Type B pancreatic cell (in vitro differentiated cells): Measurements from ENCODE around the gene C11orf91. TPM values are rescaled to one million over a fixed set of nuclear protein-coding genes. Genes with fewer than 3 reads are reported as not detected.

Experiments used
- DNase-seq: peaks from one replicate; pipeline ENCODE4 v3.0.0; 2021; ENCODE audit warnings: mixed read lengths; ENCODE audit not compliant: unreplicated experiment; ENCODE audit errors: extremely low spot score
- H3K27ac Mint-ChIP-seq: 2 replicates; pipeline ENCODE4 v1.8.0; 2021; ENCODE audit warnings: mild to moderate bottlenecking, mixed read lengths
- H3K27me3 Mint-ChIP-seq: 2 replicates; pipeline ENCODE4 v1.8.0; 2021; ENCODE audit warnings: mixed read lengths
- H3K36me3 Mint-ChIP-seq: 2 replicates; pipeline ENCODE4 v1.8.0; 2021; ENCODE audit warnings: mixed read lengths
- H3K4me1 Mint-ChIP-seq: one replicate; pipeline ENCODE4 v1.8.0; 2021; ENCODE audit warnings: mixed read lengths; ENCODE audit not compliant: unreplicated experiment
- H3K4me3 Mint-ChIP-seq: 2 replicates; pipeline ENCODE4 v1.8.0; 2021; ENCODE audit warnings: mild to moderate bottlenecking, mixed read lengths
- H3K9me3 Mint-ChIP-seq: 2 replicates; pipeline ENCODE4 v1.8.0; 2021; ENCODE audit warnings: mixed read lengths
- CTCF ChIP-seq: fragments of 200-600 bp; sonication (generic); conservative IDR thresholded peaks from 2 replicates; pipeline ENCODE4 v1.5.0; 2021; ENCODE audit warnings: antibody characterized with exemption, mild to moderate bottlenecking
- total RNA-seq: library from RNA; stranded (reverse); gene quantifications from 2 replicates; pipeline ENCODE4 v1.2.1, GENCODE V29; 2021; ENCODE audit warnings: low replicate concordance

The C11orf91 gene
- total RNA-seq, 1 donor from 2014 or later = not detected

DNA sequence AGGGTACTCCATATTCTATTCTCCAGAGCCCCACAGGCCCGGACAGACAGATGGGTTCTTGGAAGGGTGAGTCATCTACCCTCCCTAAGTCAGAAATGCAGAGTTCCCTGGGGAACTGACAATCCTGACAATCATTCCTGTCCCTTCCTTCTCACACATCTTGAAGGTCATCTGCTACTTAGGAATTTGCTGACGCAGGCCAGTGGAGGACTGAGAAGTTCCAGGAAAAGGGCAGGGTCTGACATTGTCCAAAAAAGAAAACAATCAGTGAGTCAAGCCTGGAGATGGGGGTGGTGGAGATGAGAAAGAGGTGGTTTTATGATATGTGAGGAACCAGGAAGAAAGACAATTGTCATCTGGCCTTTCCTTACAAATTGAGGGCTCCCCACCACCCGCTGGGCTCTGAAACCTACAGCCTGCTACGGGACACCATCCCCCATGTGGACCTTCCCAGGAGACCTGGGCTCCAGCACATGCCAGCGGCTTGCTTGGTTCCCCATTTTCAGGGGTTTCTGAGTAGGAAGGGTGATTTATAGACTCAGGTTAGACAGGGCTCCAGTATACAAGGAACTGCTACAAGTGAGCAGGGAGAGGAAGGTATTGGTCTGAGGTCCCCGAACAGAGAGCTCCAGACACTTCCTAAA, 22.7 kb upstream of the C11orf91 start:
- peak overlapping the region; percentile 65 for H3K27ac Mint-ChIP-seq
- H3K4me3 Mint-ChIP-seq = no peak overlapping the region
- no peaks in the 10 kb centered on the region for H3K9me3 Mint-ChIP-seq
- H3K4me1 Mint-ChIP-seq = peaks cover 34% of the 10 kb centered on the region
- DNase-seq = no peak
- no peaks in the 10 kb centered on the region for H3K27me3 Mint-ChIP-seq
- H3K36me3 Mint-ChIP-seq = peaks cover 37% of the 10 kb centered on the region
- TF ChIP-seq CTCF = no peak

DNA sequence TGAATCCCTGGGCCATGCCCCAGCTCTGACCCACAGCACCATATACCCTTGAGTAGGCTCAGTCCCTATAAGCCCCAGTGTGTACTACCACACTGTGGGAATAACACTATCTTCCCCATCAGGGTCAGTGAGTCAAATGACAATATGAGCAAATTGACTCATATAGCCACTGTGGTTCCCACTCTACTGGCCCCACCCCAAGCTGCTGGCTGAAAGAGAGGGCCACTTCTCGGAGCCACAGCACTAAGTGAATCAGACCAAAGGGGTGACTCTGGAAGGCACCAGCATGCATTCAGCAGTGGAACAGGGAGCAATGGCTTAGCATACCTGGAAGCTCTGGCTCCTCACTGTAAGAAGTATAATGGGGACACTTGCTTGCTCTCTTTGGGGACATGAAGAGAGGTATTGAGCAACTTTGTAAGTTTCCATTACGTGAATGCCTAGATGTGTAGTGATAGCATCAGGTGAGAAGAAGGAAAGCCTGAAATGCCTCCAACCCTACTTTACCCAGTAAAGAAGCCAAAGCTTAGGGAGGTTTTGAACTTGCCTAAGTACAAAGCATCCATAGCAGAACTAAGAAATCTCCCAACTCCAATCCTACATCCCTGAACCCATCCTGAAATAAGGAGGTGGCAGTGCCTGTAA, 22.1 kb upstream of the C11orf91 start:
- no peak overlapping the region for H3K4me3 Mint-ChIP-seq
- DNase-seq = no peak
- no peak for TF ChIP-seq CTCF
- no peaks in the 10 kb centered on the region for H3K27me3 Mint-ChIP-seq
- H3K36me3 Mint-ChIP-seq = peaks cover 33% of the 10 kb centered on the region
- no peak overlapping the region for H3K27ac Mint-ChIP-seq
- no peaks in the 10 kb centered on the region for H3K9me3 Mint-ChIP-seq
- peaks cover 34% of the 10 kb centered on the region for H3K4me1 Mint-ChIP-seq

DNA sequence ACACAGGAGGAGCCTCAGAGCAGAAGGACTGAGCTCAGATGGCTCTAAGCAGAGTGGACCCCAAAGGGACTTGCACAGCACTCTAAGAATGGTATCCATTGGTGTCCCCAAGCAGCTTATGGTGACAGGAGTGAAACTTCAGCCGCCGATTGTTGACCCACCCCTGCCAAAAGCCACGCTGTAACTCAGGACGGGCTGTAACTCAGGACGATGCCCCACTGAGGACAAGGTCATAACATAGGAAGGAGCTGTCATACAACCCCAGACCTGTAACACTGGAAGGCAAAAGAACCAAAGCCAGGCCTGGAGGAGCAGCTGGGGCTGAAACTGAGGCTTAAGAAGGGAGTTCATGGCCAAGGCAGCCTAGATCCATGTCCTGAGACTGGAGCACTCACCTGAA, 21.4 kb upstream of the C11orf91 start:
- H3K36me3 Mint-ChIP-seq = peaks cover 31% of the 10 kb centered on the region
- H3K27ac Mint-ChIP-seq = no peak overlapping the region
- no peak overlapping the region for H3K4me3 Mint-ChIP-seq
- no peak for TF ChIP-seq CTCF
- peaks cover 34% of the 10 kb centered on the region for H3K4me1 Mint-ChIP-seq
- no peak for DNase-seq
- no peaks in the 10 kb centered on the region for H3K9me3 Mint-ChIP-seq
- no peaks in the 10 kb centered on the region for H3K27me3 Mint-ChIP-seq

GRCh38 chr11:33721426-33721825, 20.8 kb upstream of the C11orf91 start:
- no peak for DNase-seq
- Mint-ChIP-seq H3K9me3 (no peaks in the 10 kb centered on the region), H3K36me3 (peaks cover 27% of the 10 kb centered on the region), H3K4me3 (no peak overlapping the region), H3K27ac (peak overlapping the region; percentile 34), H3K27me3 (no peaks in the 10 kb centered on the region), H3K4me1 (peaks cover 30% of the 10 kb centered on the region)
- TF ChIP-seq CTCF = no peak

- Mint-ChIP-seq H3K27ac (no peak overlapping the region), H3K9me3 (no peaks in the 10 kb centered on the region), H3K4me3 (no peak overlapping the region), H3K4me1 (peaks cover 15% of the 10 kb centered on the region), H3K36me3 (peaks cover 24% of the 10 kb centered on the region), H3K27me3 (no peaks in the 10 kb centered on the region)
- no peak for DNase-seq
- no peak for TF ChIP-seq CTCF
Measured at GRCh38 chr11:33719587-33719986, 19.0 kb upstream of the C11orf91 start.
